ENCODE measurements around the gene PNMA6F.
"Not testable (repeated sequence)": the region's sequence is repeated elsewhere in the genome, so short reads cannot be mapped to it uniquely, and the experiment has no call there.

The PNMA6F gene

DNA sequence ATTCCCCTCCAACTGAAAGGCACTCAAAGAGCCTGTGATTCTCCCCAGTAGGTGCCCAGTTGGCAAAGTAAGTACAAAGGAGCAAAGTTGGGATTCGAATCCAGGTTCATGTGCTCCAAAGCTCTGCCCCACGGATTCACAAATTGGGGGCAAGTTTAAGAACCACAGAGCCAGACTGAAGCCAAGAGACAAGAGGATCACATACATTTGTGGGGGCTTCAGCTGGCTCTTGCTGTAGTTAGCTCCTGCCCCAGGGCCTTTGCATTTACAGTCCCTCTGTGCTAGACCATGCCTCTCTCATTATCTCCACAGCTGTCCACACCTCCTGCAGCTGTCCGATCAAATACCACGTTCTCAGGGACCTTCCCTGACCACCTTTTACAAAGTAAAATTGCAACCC lies 18.8 kb downstream of the PNMA6F start:
- DNase-seq (ENCODE audit: low read depth): no peak

DNA sequence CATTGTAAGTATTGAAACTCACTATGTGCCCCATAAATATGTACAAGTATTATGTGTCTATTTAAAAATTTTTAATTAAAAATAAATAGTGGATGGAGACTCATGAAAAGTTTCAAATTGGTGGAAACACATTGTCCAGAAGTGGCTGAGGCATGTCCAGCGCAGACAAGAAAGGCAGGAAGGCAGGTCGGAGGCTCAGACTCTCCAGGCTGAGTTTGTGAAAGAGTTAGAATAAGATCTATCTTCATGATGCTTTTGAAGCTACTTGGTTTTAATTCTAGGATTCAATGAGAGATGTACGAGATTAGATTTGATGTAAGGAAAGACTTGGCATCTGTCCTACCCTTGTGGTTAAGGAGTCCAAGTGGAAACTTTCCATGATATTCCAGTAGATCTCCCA lies 19.8 kb downstream of the PNMA6F start:
- no peak for DNase-seq (ENCODE audit: low read depth)

DNA sequence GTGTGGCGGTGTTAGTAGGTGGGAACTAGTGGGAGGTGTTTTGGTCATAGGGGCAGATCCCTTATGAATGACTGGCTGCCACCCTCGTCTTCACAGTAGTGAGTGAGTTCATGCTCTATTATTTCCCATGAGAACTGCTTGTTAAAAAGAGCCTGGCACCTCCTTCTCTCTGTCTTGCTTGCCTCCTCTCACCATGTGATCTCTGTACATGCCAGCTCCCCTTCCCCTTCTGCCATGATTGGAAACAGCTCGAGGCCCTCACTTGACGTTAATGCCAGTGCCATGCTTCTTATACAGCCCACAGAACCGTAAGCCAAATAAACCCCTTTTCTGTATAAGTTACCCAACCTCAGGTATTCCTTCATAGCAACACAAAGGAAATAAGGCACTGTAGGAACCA lies 21.7 kb downstream of the PNMA6F start:
- DNase-seq (ENCODE audit: low read depth): no peak

DNA sequence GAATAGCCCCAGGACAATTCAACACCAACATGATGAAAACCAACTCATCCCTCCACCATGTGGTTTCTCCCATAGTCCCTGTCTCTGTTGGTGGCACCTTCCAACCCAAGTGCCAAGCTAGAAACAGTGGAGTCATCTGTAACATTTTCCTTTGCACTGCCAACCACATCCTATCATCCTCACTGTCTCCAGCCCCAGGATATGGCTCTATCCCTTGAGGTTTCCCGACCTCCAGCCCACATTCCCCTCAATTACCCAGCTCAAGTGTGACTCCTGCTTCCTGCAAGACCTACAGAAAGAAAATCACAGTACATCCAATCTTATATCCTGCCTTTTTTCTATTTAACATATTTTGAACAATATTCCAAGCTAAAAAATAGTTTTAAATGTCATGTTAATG lies 24.2 kb downstream of the PNMA6F start:
- no peak for DNase-seq (ENCODE audit: low read depth)

DNA sequence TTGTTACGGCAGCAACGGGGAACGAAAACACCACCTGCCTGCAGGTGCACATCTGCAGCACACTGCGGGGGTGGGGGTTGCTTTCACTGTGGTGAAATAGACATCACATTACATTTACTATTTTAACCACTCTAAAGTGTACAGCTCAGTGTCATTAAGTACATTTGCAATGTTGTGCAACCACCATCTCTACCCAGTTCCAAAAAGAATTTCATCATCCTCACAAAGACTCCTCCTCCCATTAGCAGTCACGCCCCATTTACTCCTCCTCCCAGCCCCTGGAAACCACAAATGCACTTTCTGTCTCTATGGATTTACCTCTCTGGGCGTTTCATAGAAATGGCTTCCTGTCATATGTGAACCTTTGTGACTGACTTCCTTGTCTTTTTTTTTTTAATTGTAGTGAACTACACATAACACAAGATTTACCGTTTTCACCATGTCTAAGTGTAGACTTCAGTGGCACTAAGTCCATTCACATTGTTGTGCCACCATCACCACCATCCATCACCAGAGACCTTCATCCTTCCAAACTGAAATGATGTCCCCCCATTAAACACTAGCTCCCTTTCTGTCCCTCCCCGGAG lies 28.0 kb downstream of the PNMA6F start:
- not testable (repeated sequence) for DNase-seq (ENCODE audit: low read depth)

DNA sequence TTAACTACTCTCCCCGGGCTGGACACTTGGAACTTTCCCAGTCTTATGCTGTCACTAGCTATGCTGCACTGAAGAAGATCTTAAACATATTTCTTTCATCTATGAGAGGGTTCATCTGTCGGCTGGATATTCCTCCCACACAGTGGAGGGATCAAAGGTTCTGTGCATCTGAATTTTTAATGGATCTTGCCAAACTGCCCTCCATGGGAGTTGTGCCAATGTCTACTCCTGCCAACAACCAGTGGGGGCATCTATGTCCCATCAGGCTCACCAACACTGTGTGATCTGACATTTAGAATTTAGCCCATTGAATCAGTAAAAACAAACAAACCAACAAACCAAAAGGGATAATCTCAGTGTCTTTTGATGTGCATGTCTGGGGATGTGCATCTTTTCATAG lies 32.8 kb downstream of the PNMA6F start:
- not testable (repeated sequence) for DNase-seq (ENCODE audit: low read depth)

DNA sequence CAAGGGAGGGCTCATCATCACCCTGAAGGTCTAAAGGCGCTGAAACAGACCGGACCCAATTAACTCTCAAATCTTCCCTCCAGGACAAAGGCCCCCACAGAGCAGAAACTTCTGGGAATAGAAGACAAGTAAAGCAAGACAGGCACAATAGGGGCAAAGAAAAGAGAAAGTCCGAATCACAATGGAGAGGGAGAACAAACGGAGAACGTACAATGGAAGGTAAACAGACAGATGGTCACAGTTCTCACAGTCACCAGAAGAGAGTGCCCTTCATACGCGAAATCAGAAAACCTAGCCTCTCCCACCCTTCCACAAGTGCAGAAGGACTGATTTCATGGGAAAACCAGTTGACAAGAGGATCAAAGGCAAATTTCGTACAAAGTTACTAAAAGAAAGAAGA lies 35.9 kb downstream of the PNMA6F start:
- DNase-seq (ENCODE audit: low read depth): not testable (repeated sequence)

DNA sequence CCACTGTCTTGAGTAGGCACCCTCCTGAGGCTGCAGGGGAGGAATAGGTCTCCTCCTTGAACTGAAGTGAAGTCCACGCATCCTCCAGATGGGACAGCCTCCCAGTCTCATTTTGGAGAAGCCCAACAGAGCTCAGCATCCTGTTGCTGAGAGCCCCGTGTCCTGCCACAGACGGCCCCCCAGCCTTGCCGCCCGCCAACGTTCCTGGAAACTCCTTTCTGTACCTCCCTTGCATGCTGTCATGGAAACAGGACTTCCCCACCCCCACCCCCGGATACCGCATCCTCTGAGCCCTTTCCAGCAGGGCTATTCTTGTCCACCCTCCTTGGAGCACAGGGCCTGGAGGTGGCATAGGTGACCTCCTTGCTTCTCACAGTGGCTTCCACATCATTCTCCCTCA lies 37.6 kb downstream of the PNMA6F start:
- DNase-seq (ENCODE audit: low read depth): not testable (repeated sequence)

DNA sequence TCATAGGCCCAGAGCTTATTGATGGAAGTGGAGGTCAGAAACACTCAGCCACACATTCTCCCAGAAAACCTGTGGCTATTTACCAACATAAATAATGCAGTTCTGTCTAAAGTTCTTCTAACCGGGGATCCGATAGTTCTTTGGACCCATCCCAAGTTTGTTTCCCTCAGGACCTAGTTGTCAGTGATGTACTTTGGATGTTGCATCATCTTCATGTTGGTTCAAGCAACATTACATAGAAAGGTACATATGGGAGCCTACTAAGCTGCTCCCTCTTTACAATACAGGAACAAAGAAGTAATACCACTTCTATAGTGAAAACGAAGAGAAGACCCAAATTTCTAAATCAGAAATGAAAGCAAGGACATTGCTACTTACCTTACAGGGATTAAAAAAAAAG lies 39.8 kb downstream of the PNMA6F start:
- DNase-seq (ENCODE audit: low read depth): not testable (repeated sequence)

DNA sequence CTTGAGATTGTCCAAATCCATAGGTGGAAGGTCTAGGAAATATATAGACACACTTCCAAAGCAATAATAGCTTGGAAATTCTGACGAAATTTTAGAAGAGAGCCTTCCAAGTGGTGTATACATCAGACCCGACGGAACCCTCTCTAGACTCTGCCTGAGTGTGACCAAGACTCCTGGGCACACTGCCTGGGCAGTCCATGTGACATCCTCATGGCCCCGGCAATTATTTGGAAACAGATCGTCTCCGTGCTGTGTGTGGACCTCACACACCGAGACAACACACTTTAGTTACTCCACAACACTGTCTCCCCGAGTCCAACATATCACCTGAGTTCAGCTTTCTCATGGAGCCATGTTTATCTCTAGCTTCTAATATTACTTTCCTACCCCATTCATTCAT lies 42.3 kb downstream of the PNMA6F start:
- not testable (repeated sequence) for DNase-seq (ENCODE audit: low read depth)

DNA sequence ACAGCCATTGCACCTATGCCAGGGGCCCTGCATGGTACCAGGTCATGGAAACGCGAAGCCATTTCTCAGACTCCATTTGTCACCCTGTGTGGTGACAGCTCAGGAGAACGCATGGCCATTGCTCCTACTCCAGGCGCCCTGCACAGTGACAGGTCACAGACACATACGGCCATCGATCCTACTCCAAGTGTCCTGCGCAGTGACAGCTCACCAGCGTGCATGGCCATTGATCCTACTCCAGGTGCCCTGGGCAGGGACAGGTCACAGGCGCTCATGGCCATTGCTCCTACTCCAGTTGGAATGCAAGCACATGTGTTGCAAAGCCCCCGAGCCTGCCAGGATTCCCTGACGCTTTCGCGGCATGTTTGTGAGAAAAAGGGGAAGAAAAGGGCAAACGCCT lies 45.5 kb downstream of the PNMA6F start:
- DNase-seq (ENCODE audit: low read depth): not testable (repeated sequence)

DNA sequence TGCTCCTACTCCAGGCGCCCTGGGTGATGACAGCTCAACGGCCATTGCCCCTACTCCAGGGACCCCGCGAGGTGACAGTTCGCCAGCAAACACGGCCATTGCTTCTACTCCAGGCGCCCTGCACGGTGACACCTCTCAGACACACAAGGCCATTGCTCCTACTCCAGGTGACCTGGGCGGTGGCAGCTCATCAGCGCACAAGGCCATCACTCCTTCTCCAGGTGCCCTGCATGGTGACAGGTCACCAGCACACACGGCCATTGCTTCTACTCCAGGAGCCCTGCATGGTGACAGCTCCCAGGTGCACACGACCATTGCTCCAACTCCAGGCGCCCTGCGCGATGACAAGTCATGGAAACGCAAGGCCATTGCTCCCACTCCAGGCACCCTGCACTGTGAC lies 46.1 kb downstream of the PNMA6F start:
- not testable (repeated sequence) for DNase-seq (ENCODE audit: low read depth)

DNA sequence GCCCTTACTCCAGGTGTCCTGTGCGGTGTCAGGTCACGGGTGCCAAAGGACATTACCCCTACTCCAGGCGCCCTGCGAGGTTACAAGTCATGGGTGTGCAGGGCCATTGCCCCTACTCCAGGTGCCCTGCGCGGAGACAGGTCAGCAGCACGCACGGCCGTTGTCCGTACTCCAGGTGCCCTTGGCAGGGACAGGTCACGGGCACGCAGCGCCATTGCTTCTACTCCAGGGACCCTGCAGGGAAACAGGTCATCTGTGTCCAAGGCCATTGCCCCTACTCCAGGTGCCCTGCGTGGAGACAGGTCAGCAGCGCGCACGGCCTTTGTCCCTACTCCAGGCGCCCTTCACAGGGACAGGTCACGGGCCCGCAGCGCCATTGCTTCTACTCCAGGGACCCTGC lies 49.0 kb downstream of the PNMA6F start:
- DNase-seq (ENCODE audit: low read depth): not testable (repeated sequence)

DNA sequence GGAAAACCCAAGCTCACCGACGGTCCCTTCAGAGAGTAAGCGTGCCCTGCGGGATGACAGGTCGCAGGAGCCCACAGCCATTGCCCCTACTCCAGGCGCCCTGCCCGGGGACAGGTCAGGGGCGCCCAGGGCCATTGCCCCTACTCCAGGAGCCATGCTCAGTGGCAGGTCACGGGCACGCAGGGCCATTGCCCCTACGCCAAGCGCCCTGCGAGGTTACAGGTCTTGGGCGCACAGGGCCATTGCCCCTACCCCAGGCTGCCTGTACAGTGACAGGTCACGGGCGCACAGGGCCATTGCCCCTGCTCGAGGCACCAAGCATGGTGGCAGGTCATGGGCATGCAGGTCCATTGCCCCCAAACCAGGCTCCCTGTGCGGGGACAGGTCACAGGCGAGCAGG lies 49.5 kb downstream of the PNMA6F start:
- DNase-seq (ENCODE audit: low read depth): not testable (repeated sequence)
